Measurements from ENCODE around the gene KRT77. TPM values are rescaled to one million over a fixed set of nuclear protein-coding genes. Genes with fewer than 3 reads are reported as not detected.

The KRT77 gene
- total and polyA plus RNA-seq, 10 of the 15 experiments (the other 5 are each of a cell fraction or from before 2014, with no cell fraction given) = not detected

DNA sequence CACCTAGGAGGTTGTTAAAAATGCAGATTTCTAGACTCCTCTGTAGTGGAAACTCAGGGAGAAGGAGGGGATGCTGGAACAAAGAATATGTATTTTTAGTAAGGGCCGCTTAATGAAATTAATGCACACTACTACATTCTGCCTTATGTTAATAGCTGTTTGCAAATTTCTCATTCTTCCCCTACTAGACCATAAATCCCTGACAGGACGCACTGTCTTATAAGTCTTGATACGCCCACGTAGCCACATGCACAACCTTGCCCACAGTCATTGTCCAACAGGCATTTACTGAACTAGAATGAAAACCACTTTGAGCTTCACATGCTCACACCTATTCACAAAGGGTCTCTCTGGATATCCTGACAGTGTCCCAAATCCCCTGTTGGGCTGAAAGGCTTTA, 61.9 kb downstream of the KRT77 start (continued):
- TF ChIP-seq, protein P1, sequence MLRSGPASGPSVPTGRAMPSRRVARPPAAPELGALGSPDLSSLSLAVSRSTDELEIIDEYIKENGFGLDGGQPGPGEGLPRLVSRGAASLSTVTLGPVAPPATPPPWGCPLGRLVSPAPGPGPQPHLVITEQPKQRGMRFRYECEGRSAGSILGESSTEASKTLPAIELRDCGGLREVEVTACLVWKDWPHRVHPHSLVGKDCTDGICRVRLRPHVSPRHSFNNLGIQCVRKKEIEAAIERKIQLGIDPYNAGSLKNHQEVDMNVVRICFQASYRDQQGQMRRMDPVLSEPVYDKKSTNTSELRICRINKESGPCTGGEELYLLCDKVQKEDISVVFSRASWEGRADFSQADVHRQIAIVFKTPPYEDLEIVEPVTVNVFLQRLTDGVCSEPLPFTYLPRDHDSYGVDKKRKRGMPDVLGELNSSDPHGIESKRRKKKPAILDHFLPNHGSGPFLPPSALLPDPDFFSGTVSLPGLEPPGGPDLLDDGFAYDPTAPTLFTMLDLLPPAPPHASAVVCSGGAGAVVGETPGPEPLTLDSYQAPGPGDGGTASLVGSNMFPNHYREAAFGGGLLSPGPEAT (IDR thresholded peaks at IDR 0.05; ENCODE audit: low read depth) = no peak
- no peak for TF ChIP-seq POLR2A (IDR thresholded peaks at IDR 0.05; ENCODE audit: low read depth, low read length)
- no peak for TF ChIP-seq NFYB (IDR thresholded peaks at IDR 0.05; ENCODE audit: insufficient read depth, low read depth, low read length)
- no peak for TF ChIP-seq NFXL1 (IDR thresholded peaks at IDR 0.05; ENCODE audit: borderline replicate concordance)
- no peak for TF ChIP-seq MYC (IDR thresholded peaks at IDR 0.05; ENCODE audit: insufficient read depth, insufficient read length, insufficient replicate concordance, low read length, severe bottlenecking)
- TF ChIP-seq CHD4 (IDR thresholded peaks at IDR 0.05) = no peak
- TF ChIP-seq CREM (IDR thresholded peaks at IDR 0.05; ENCODE audit: low read depth) = no peak
- TF ChIP-seq NRF1 (conservative IDR thresholded peaks at IDR 0.05; ENCODE audit: low read depth, low read length) = no peak
- TF ChIP-seq, protein P2, sequence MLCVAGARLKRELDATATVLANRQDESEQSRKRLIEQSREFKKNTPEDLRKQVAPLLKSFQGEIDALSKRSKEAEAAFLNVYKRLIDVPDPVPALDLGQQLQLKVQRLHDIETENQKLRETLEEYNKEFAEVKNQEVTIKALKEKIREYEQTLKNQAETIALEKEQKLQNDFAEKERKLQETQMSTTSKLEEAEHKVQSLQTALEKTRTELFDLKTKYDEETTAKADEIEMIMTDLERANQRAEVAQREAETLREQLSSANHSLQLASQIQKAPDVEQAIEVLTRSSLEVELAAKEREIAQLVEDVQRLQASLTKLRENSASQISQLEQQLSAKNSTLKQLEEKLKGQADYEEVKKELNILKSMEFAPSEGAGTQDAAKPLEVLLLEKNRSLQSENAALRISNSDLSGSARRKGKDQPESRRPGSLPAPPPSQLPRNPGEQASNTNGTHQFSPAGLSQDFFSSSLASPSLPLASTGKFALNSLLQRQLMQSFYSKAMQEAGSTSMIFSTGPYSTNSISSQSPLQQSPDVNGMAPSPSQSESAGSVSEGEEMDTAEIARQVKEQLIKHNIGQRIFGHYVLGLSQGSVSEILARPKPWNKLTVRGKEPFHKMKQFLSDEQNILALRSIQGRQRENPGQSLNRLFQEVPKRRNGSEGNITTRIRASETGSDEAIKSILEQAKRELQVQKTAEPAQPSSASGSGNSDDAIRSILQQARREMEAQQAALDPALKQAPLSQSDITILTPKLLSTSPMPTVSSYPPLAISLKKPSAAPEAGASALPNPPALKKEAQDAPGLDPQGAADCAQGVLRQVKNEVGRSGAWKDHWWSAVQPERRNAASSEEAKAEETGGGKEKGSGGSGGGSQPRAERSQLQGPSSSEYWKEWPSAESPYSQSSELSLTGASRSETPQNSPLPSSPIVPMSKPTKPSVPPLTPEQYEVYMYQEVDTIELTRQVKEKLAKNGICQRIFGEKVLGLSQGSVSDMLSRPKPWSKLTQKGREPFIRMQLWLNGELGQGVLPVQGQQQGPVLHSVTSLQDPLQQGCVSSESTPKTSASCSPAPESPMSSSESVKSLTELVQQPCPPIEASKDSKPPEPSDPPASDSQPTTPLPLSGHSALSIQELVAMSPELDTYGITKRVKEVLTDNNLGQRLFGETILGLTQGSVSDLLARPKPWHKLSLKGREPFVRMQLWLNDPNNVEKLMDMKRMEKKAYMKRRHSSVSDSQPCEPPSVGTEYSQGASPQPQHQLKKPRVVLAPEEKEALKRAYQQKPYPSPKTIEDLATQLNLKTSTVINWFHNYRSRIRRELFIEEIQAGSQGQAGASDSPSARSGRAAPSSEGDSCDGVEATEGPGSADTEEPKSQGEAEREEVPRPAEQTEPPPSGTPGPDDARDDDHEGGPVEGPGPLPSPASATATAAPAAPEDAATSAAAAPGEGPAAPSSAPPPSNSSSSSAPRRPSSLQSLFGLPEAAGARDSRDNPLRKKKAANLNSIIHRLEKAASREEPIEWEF (IDR thresholded peaks at IDR 0.05; ENCODE audit: insufficient replicate concordance, low read depth, low read length) = no peak

Other genes starting within 250 kb of the KRT77 start
Only the 7 nearest of the 16 such genes appear.
- gene KRT72, start 102.1 kb downstream of the KRT77 start, total RNA-seq (2014; rRNA removed) = not detected in 2 replicates
- gene KRT72, start 102.1 kb downstream of the KRT77 start, total RNA-seq (2014; rRNA removed; fragmentation: Illumina TruSeq; extraction: Trizol) = not detected in 2 replicates
- gene KRT72, start 102.1 kb downstream of the KRT77 start, total RNA-seq (2021) = not detected in 2 replicates
- gene KRT72, start 102.1 kb downstream of the KRT77 start, polyA plus RNA-seq (2011; rRNA removed) = not detected in 2 replicates
- gene KRT72, start 102.1 kb downstream of the KRT77 start, polyA plus RNA-seq (2014; fragmentation: Illumina TruSeq; extraction: Trizol) = not detected in 2 replicates
- gene KRT72, start 102.1 kb downstream of the KRT77 start, polyA plus RNA-seq (2014; fragmentation: Nextera tagmentation; extraction: Ambion mirVana) = not detected
- gene KRT72, start 102.1 kb downstream of the KRT77 start, polyA plus RNA-seq (2014; rRNA removed) = not detected in 2 replicates
- not detected for gene KRT72, start 102.1 kb downstream of the KRT77 start, polyA plus RNA-seq (2016; fragmentation: Nextera tagmentation; extraction: Ambion mirVana)
- gene KRT73, start 85.0 kb downstream of the KRT77 start, total RNA-seq (2014; rRNA removed) = not detected in 2 replicates
- not detected in 2 replicates for gene KRT73, start 85.0 kb downstream of the KRT77 start, total RNA-seq (2014; rRNA removed; fragmentation: Illumina TruSeq; extraction: Trizol)
- not detected in 2 replicates for gene KRT73, start 85.0 kb downstream of the KRT77 start, total RNA-seq (2021)
- gene KRT73, start 85.0 kb downstream of the KRT77 start, polyA plus RNA-seq (2011; rRNA removed) = not detected in 2 replicates
- not detected in 2 replicates for gene KRT73, start 85.0 kb downstream of the KRT77 start, polyA plus RNA-seq (2014; fragmentation: Illumina TruSeq; extraction: Trizol)
- gene KRT73, start 85.0 kb downstream of the KRT77 start, polyA plus RNA-seq (2014; fragmentation: Nextera tagmentation; extraction: Ambion mirVana) = not detected
- not detected in 2 replicates for gene KRT73, start 85.0 kb downstream of the KRT77 start, polyA plus RNA-seq (2014; rRNA removed)
- not detected for gene KRT73, start 85.0 kb downstream of the KRT77 start, polyA plus RNA-seq (2016; fragmentation: Nextera tagmentation; extraction: Ambion mirVana)
- gene KRT2, start 51.3 kb downstream of the KRT77 start, total RNA-seq (2014; rRNA removed) = not detected in 2 replicates
- not detected in 2 replicates for gene KRT2, start 51.3 kb downstream of the KRT77 start, total RNA-seq (2014; rRNA removed; fragmentation: Illumina TruSeq; extraction: Trizol)
- gene KRT2, start 51.3 kb downstream of the KRT77 start, total RNA-seq (2021) = 0.08 TPM in 1 of 2 replicates, not detected in the other
- gene KRT2, start 51.3 kb downstream of the KRT77 start, polyA plus RNA-seq (2011; rRNA removed) = 0.12 TPM in 1 of 2 replicates, not detected in the other
- not detected in 2 replicates for gene KRT2, start 51.3 kb downstream of the KRT77 start, polyA plus RNA-seq (2014; fragmentation: Illumina TruSeq; extraction: Trizol)
- not detected for gene KRT2, start 51.3 kb downstream of the KRT77 start, polyA plus RNA-seq (2014; fragmentation: Nextera tagmentation; extraction: Ambion mirVana)
- not detected in 2 replicates for gene KRT2, start 51.3 kb downstream of the KRT77 start, polyA plus RNA-seq (2014; rRNA removed)
- gene KRT2, start 51.3 kb downstream of the KRT77 start, polyA plus RNA-seq (2016; fragmentation: Nextera tagmentation; extraction: Ambion mirVana) = not detected
- gene KRT1, start 23.1 kb downstream of the KRT77 start, total RNA-seq (2014; rRNA removed) = not detected in 2 replicates
- not detected in 2 replicates for gene KRT1, start 23.1 kb downstream of the KRT77 start, total RNA-seq (2014; rRNA removed; fragmentation: Illumina TruSeq; extraction: Trizol)
- gene KRT1, start 23.1 kb downstream of the KRT77 start, total RNA-seq (2021) = not detected in 2 replicates
- gene KRT1, start 23.1 kb downstream of the KRT77 start, polyA plus RNA-seq (2011; rRNA removed) = not detected in 2 replicates
- 0.13 TPM in 1 of 2 replicates, not detected in the other for gene KRT1, start 23.1 kb downstream of the KRT77 start, polyA plus RNA-seq (2014; fragmentation: Illumina TruSeq; extraction: Trizol)
- gene KRT1, start 23.1 kb downstream of the KRT77 start, polyA plus RNA-seq (2014; fragmentation: Nextera tagmentation; extraction: Ambion mirVana) = not detected
- not detected in 2 replicates for gene KRT1, start 23.1 kb downstream of the KRT77 start, polyA plus RNA-seq (2014; rRNA removed)
- not detected for gene KRT1, start 23.1 kb downstream of the KRT77 start, polyA plus RNA-seq (2016; fragmentation: Nextera tagmentation; extraction: Ambion mirVana)
- not detected in 2 replicates for gene KRT76, start 73.8 kb upstream of the KRT77 start, total RNA-seq (2014; rRNA removed)
- gene KRT76, start 73.8 kb upstream of the KRT77 start, total RNA-seq (2014; rRNA removed; fragmentation: Illumina TruSeq; extraction: Trizol) = not detected in 2 replicates
- not detected in 2 replicates for gene KRT76, start 73.8 kb upstream of the KRT77 start, total RNA-seq (2021)
- gene KRT76, start 73.8 kb upstream of the KRT77 start, polyA plus RNA-seq (2011; rRNA removed) = not detected in 2 replicates
- not detected in 2 replicates for gene KRT76, start 73.8 kb upstream of the KRT77 start, polyA plus RNA-seq (2014; fragmentation: Illumina TruSeq; extraction: Trizol)
- not detected for gene KRT76, start 73.8 kb upstream of the KRT77 start, polyA plus RNA-seq (2014; fragmentation: Nextera tagmentation; extraction: Ambion mirVana)
- not detected in 2 replicates for gene KRT76, start 73.8 kb upstream of the KRT77 start, polyA plus RNA-seq (2014; rRNA removed)
- gene KRT76, start 73.8 kb upstream of the KRT77 start, polyA plus RNA-seq (2016; fragmentation: Nextera tagmentation; extraction: Ambion mirVana) = not detected
- gene KRT3, start 92.6 kb upstream of the KRT77 start, total RNA-seq (2014; rRNA removed) = not detected in 2 replicates
- not detected in 2 replicates for gene KRT3, start 92.6 kb upstream of the KRT77 start, total RNA-seq (2014; rRNA removed; fragmentation: Illumina TruSeq; extraction: Trizol)
- gene KRT3, start 92.6 kb upstream of the KRT77 start, total RNA-seq (2021) = not detected in 2 replicates
- not detected in 2 replicates for gene KRT3, start 92.6 kb upstream of the KRT77 start, polyA plus RNA-seq (2011; rRNA removed)
- gene KRT3, start 92.6 kb upstream of the KRT77 start, polyA plus RNA-seq (2014; fragmentation: Illumina TruSeq; extraction: Trizol) = not detected in 2 replicates
- not detected for gene KRT3, start 92.6 kb upstream of the KRT77 start, polyA plus RNA-seq (2014; fragmentation: Nextera tagmentation; extraction: Ambion mirVana)
- not detected in 2 replicates for gene KRT3, start 92.6 kb upstream of the KRT77 start, polyA plus RNA-seq (2014; rRNA removed)
- gene KRT3, start 92.6 kb upstream of the KRT77 start, polyA plus RNA-seq (2016; fragmentation: Nextera tagmentation; extraction: Ambion mirVana) = not detected
- not detected in 2 replicates for gene KRT4, start 110.6 kb upstream of the KRT77 start, total RNA-seq (2014; rRNA removed)
- not detected in 2 replicates for gene KRT4, start 110.6 kb upstream of the KRT77 start, total RNA-seq (2014; rRNA removed; fragmentation: Illumina TruSeq; extraction: Trizol)
- gene KRT4, start 110.6 kb upstream of the KRT77 start, total RNA-seq (2021) = not detected in 2 replicates
- not detected in 2 replicates for gene KRT4, start 110.6 kb upstream of the KRT77 start, polyA plus RNA-seq (2011; rRNA removed)
- gene KRT4, start 110.6 kb upstream of the KRT77 start, polyA plus RNA-seq (2014; fragmentation: Illumina TruSeq; extraction: Trizol) = not detected in 2 replicates
- not detected for gene KRT4, start 110.6 kb upstream of the KRT77 start, polyA plus RNA-seq (2014; fragmentation: Nextera tagmentation; extraction: Ambion mirVana)
- gene KRT4, start 110.6 kb upstream of the KRT77 start, polyA plus RNA-seq (2014; rRNA removed) = not detected in 2 replicates
- not detected for gene KRT4, start 110.6 kb upstream of the KRT77 start, polyA plus RNA-seq (2016; fragmentation: Nextera tagmentation; extraction: Ambion mirVana)

All from GM12878 (cell line).